Peyer's patch (tissue), 4 donors: ENCODE results near the gene RGL1.

Experiments used
- CTCF ChIP-seq, 6 experiments: fragments of 450-650 bp in 4 of 6; fragments of 200-600 bp in 2 of 6; sonication (generic) in 1 of 6; IDR thresholded peaks; one replicate each; pipeline ENCODE4 v1.5.1; 2017 to 2019; ENCODE audit warnings: antibody characterized with exemption in 6 of 6, mild to moderate bottlenecking in 3 of 6, moderate library complexity in 1 of 6
- POLR2A ChIP-seq, 2 donors: fragments of 450-650 bp; IDR thresholded peaks; one replicate each; pipeline ENCODE4 v1.5.1; 2017; ENCODE audit warnings: antibody characterized with exemption in 2 of 2, mild to moderate bottlenecking in 2 of 2, moderate library complexity in 2 of 2

- TF ChIP-seq CTCF (IDR thresholded peaks at IDR 0.05): no peak
- TF ChIP-seq POLR2A (IDR thresholded peaks at IDR 0.05): no peak
Observed at GRCh38 chr1:183962903-183963302, 158.0 kb downstream of the RGL1 start.
